ENCODE data around the gene FPGS.
"Not testable (repeated sequence)": the region's sequence is repeated elsewhere in the genome, so short reads cannot be mapped to it uniquely, and the experiment has no call there.

FPGS gene

DNA sequence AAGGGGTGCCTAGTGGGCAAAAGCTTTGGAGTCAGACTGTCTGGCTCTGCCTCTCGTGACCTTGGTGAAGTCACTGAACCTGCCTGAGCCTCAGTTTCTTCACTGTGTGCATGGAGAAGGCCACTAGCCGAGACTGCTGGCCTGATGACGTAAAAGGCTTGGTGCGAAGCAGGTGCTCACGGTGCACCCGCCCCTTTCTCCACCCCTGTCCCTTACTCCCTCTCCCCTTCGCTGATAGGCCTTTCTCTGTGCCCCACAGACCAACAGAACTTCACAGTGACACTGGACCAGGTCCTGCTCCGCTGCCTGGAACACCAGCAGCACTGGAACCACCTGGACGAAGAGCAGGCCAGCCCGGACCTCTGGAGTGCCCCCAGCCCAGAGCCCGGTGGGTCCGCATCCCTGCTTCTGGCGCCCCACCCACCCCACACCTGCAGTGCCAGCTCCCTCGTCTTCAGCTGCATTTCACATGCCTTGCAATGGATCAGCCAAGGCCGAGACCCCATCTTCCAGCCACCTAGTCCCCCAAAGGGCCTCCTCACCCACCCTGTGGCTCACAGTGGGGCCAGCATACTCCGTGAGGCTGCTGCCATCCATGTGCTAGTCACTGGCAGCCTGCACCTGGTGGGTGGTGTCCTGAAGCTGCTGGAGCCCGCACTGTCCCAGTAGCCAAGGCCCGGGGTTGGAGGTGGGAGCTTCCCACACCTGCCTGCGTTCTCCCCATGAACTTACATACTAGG is 10.4 kb downstream of the FPGS start:
- no peak for DNase-seq

GRCh38 chr9:127813686-127814226 is 11.1 kb downstream of the FPGS start:
- DNase-seq: no peak

GRCh38 chr9:127814619-127815511 is 12.2 kb downstream of the FPGS start:
- DNase-seq: no peak

DNA sequence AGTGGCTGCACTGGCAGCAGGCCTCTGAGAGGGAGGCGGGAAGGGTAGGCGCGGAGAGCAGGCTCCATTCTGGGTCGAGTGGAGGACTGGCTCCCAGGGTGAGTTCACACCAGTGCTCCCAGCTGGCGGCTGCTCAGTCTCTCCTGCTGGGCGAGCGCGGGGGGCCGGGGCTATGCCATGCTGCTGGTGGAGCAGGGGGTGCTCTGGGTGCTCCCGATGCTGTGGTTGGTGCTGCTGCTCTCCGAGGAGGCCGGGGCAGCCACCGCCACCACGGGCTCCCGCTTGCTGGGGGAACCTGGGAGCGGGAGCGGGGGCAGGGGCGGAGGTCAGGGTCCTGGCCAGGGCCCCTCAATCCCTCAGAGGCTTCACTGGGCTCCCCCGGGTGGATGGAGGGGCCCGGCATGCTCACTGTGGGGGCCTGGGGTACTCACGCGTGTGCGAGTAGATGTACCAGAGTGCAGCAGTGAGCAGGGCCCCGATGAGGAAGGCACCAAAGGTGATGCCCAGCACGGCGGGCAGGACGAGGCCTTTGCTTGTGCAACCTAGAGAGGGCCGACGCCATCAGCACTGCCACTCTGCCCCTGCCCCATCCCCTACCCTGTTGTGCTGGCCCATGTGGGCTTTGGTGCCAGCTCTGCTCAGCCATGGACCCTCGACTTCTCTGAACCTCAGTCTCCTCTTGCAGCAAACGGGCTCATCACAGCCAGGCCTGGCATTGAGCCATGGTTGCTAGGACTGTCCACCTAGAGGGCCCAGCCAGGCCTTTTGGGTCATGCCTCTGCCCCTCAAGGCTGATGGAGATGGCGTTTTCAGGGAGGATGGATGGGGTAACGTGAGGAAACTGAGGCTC is 13.1 kb downstream of the FPGS start:
- no peak for DNase-seq

DNA sequence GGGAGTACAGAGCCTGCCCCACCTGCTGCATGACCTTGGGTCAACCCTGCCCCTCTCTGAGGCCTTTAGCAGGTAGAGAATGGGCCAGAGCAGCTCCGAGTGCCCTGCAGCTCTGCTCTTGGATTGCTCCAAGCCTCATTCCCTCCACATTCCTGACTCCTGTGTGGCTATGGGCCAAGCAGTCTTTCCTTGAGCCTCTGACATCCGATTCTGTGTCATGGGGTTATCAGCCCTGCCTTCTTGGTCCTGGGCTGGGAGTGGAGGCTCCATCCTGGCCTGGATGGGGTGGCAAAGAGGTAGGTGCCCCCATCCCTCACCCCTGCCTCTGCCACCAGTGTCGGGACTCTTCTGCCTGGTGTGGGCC is 13.7 kb downstream of the FPGS start:
- no peak for DNase-seq

- DNase-seq: no peak
Measured at GRCh38 chr9:127816728-127817127, 14.0 kb downstream of the FPGS start.

- no peak for DNase-seq
Measured at GRCh38 chr9:127817881-127818434, 15.3 kb downstream of the FPGS start.

- DNase-seq: no peak
Measured at GRCh38 chr9:127818574-127818973, 15.9 kb downstream of the FPGS start.

DNA sequence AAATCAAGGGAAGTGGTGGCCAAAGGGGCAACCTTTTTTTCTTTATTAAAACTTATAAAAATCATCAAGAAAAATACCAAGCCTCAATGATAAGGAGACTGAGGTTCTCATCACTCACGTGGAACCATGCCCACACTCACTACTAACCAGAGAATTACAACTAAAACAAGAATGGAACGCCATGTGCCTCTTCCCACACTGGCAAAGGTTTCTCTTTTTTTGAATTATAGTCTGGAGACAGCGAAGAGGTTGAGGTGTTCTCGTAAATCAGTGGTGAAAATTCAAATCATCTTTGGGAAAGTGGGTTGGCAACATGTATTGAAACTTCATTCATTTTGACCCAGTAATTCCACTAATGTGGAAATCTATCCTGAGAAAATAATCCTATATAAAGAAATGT is 19.4 kb downstream of the FPGS start:
- no peak for DNase-seq

GRCh38 chr9:127825319-127826051 is 22.8 kb downstream of the FPGS start:
- DNase-seq: no peak

GRCh38 chr9:127826253-127826913 is 23.7 kb downstream of the FPGS start:
- no peak for DNase-seq

GRCh38 chr9:127828262-127829031 is 25.8 kb downstream of the FPGS start:
- DNase-seq: no peak

GRCh38 chr9:127829205-127829906 is 26.7 kb downstream of the FPGS start:
- DNase-seq: no peak

GRCh38 chr9:127832248-127832647 is 29.6 kb downstream of the FPGS start:
- no peak for DNase-seq

- no peak for DNase-seq
Measured at GRCh38 chr9:127833555-127833954, 30.9 kb downstream of the FPGS start.

- no peak for DNase-seq
Measured at GRCh38 chr9:127835991-127836516, 33.4 kb downstream of the FPGS start.

- DNase-seq: not testable (repeated sequence)
Measured at GRCh38 chr9:127836561-127836960, 33.9 kb downstream of the FPGS start.

- no peak for DNase-seq
Measured at GRCh38 chr9:127837346-127837745, 34.7 kb downstream of the FPGS start.

GRCh38 chr9:127838375-127839078 is 35.8 kb downstream of the FPGS start:
- no peak for DNase-seq

Measured in activated T-cell treated with anti-CD3 and anti-CD28 coated beads for 4 hours (primary cell).